ENCODE data around the gene NEURL1.
"Not testable (repeated sequence)": the region's sequence is repeated elsewhere in the genome, so short reads cannot be mapped to it uniquely, and the experiment has no call there.

The NEURL1 gene

DNA sequence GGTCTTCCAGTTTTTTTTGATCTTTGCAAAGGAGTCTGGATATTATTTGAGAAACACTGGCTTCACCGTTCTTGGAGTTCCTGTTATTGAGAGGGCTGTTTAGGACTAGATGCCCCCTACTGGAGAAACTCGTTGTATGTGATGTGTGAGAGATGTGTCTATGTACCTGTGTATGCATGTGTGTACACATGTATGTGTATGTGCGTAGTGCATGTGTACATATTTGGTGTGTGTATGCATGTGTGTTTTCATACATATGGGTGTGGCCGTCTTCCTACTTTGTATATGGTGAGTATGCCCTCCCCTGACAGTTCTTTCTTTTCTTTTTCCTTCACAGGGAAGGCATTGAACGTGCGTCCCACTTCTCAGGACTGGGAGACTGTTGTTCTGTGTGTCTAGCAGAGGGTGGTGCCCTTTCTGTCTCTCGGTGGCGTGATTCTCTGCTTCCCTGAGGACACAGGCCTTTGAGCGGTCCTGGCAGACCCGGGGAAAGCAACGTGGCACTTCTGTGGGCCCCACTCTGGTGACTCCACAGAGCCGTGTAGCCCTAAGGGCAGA is 11.5 kb upstream of the NEURL1 start:
- Histone ChIP-seq H3K27me3 (ENCODE audit: control insufficient read depth in 1 of 2, insufficient read depth in 2 of 2, low read length in 2 of 2) (no peaks in the 10 kb centered on the region), H3K4me3 (ENCODE audit: low read depth in 1 of 2, low read length in 2 of 2) (no peak overlapping the region), H3K9me3 (ENCODE audit: low read length) (no peaks in the 10 kb centered on the region), H3K27ac (ENCODE audit: low read depth, low read length) (no peak overlapping the region), H3K4me1 (ENCODE audit: insufficient read depth, low read length) (peaks cover 17% of the 10 kb centered on the region), H3K36me3 (ENCODE audit: insufficient read depth, low read length) (no peaks in the 10 kb centered on the region), H3K9ac (ENCODE audit: low read length) (no peak overlapping the region)

DNA sequence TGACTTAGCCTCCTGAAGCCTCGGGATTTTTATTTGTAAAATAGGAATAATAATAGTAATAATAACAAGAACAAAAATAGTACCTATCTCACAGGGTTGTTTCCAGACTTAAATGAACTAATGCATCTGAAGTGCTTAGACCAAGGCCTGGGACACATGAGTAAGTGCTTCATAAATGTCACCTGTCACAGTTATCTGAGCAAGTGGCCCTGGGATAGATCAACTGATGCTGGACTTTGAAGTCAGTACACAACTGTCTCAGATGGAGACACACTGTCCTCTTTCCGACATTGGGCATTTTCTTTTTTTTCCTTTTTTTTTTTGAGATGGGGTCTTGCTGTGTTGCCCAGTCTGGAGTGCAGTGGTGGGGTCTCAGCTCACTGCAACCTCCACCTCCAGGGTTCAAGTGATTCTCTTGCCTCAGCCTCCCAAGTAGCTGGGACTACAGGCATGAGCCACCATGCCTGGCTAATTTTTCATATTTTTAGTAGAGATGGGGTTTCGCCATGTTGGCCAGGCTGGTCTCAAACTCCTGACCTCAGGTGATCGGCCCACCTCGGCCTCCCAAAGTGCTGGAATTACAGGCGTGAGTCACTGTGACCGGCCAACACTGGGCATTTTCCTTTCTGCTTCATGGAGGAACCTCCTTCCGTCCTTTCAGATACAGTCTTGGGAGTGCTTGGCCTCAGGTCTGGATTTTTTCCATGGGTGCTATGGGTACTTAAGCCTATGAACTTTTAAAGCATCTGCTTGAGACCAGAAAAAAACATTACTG is 6.7 kb upstream of the NEURL1 start:
- not testable (repeated sequence) for H3K36me3 ChIP-seq (ENCODE audit: insufficient read depth, low read length); H3K27ac ChIP-seq (ENCODE audit: low read depth, low read length)

DNA sequence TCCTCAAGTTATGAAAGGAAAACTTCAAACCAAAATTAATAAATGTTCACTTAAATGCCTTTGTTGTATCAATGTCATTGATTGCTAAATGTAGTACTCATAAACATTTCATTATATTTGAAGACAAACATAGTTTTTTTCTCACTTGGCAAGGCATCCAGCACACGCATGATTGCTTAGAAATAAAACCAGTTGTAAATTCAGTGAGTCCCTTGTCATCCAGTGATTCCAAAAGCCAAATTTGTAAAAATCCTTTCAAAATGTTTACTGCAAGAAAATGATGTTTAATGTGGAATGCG is 6.1 kb upstream of the NEURL1 start:
- H3K4me1 ChIP-seq (ENCODE audit: insufficient read depth, low read length) = peaks cover 31% of the 10 kb centered on the region
- H3K27ac ChIP-seq (ENCODE audit: low read depth, low read length) = no peak overlapping the region
- no peaks in the 10 kb centered on the region for H3K27me3 ChIP-seq (ENCODE audit: control insufficient read depth in 1 of 2, insufficient read depth in 2 of 2, low read length in 2 of 2)
- no peaks in the 10 kb centered on the region for H3K36me3 ChIP-seq (ENCODE audit: insufficient read depth, low read length)
- no peaks in the 10 kb centered on the region for H3K9me3 ChIP-seq (ENCODE audit: low read length)
- no peak overlapping the region for H3K4me3 ChIP-seq (ENCODE audit: low read depth in 1 of 2, low read length in 2 of 2)
- H3K9ac ChIP-seq (ENCODE audit: low read length) = no peak overlapping the region

More for the DNA sequence above, 6.7 kb upstream of the NEURL1 start:
- not testable (repeated sequence) for H3K9ac ChIP-seq (ENCODE audit: low read length); H3K4me3 ChIP-seq (ENCODE audit: low read depth in 1 of 2, low read length in 2 of 2); H3K9me3 ChIP-seq (ENCODE audit: low read length); H3K27me3 ChIP-seq (ENCODE audit: control insufficient read depth in 1 of 2, insufficient read depth in 2 of 2, low read length in 2 of 2)
- peaks cover 26% of the 10 kb centered on the region for H3K4me1 ChIP-seq (ENCODE audit: insufficient read depth, low read length)

DNA sequence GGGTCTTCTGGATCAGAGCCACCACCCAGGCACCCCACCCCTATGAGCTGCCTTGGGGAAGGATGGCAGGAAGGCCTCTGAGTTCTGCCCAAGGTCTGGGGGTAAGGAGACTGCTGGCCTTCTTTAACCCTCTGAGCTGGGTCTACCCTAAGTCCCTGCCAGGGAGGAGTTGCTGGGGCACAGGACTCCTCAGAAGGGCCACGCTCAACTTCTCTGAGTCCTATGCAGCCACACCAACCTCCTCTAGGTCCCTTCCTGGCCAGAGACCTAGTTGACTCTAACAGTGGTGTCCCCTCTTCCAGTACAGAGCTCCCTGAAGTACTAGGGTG is 2.6 kb upstream of the NEURL1 start:
- no peak overlapping the region for H3K4me3 ChIP-seq (ENCODE audit: low read depth in 1 of 2, low read length in 2 of 2)
- no peaks in the 10 kb centered on the region for H3K9me3 ChIP-seq (ENCODE audit: low read length)
- no peaks in the 10 kb centered on the region for H3K36me3 ChIP-seq (ENCODE audit: insufficient read depth, low read length)
- no peak overlapping the region for H3K27ac ChIP-seq (ENCODE audit: low read depth, low read length)
- no peak overlapping the region for H3K9ac ChIP-seq (ENCODE audit: low read length)
- peaks cover 12 to 27% of the 10 kb centered on the region in 2 donors for H3K27me3 ChIP-seq (ENCODE audit: control insufficient read depth in 1 of 2, insufficient read depth in 2 of 2, low read length in 2 of 2)
- peaks cover 38% of the 10 kb centered on the region for H3K4me1 ChIP-seq (ENCODE audit: insufficient read depth, low read length)

DNA sequence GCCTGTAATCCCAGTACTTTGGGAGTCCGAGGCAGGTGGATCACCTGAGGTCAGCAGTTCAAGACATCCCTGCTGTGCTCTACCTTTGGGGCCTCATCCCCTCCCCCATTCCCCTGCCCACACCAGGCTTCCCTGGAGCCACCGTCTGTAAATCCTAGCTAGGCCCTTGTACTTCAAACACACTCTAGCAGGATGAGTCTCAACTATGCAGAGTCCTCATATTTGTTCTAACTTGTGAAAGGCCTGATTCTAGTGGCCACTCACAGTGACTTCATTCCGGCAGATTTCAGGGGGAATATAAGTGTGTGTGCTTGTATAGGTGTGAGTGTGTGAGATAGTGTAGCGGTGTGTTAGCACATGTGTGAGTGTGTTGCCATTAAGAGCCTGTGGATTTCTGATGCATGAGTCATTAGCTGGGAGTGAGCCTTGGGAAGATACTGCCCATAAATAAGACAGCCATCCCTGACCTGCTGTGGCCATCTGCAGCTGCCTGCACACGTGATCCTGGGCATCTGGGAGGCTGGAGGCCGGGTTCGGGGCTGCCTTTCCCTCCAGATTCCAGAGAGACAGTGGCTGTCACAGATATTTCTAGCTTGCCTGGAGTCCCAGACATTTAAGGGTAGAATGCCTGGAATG is 1.7 kb upstream of the NEURL1 start:
- Histone ChIP-seq H3K27me3 (ENCODE audit: control insufficient read depth in 1 of 2, insufficient read depth in 2 of 2, low read length in 2 of 2) (peaks cover 12 to 27% of the 10 kb centered on the region in 2 donors), H3K36me3 (ENCODE audit: insufficient read depth, low read length) (no peaks in the 10 kb centered on the region), H3K9me3 (ENCODE audit: low read length) (no peaks in the 10 kb centered on the region), H3K9ac (ENCODE audit: low read length) (no peak overlapping the region), H3K4me3 (ENCODE audit: low read depth in 1 of 2, low read length in 2 of 2) (no peak overlapping the region), H3K27ac (ENCODE audit: low read depth, low read length) (no peak overlapping the region), H3K4me1 (ENCODE audit: insufficient read depth, low read length) (peaks cover 29% of the 10 kb centered on the region)

DNA sequence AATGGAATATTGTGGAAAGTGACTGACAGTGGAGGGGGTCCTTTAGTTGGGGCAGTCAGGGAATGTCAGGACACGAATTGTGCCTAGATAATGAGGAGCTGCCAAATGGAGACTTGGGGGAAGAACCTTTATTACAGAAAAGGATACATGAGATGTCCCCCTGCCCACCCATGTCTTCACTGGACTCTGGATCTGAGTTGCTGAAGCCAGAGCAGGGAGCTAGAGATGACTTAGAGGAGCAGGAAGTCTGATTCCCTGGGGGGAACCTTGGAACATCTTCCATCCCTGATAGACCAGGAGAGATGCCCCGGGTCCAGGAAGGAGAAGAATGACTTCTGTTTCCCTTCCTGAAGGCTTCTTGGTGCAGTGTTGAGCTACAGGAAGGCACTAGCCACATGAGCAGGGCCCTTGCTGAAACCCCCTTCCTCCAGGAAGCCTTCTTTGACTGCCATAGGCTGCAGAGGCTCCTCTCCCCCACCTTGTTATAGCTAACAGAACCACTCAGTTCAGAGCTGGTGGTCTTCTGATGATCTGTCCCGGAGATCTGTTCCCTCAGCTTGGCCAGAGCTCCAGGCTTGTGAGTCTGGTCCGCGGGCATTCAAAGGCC is 747 bp upstream of the NEURL1 start:
- H3K9me3 ChIP-seq (ENCODE audit: low read length) = no peaks in the 10 kb centered on the region
- no peak overlapping the region for H3K27ac ChIP-seq (ENCODE audit: low read depth, low read length)
- H3K9ac ChIP-seq (ENCODE audit: low read length) = no peak overlapping the region
- H3K36me3 ChIP-seq (ENCODE audit: insufficient read depth, low read length) = no peaks in the 10 kb centered on the region
- peaks cover 12 to 27% of the 10 kb centered on the region in 2 donors for H3K27me3 ChIP-seq (ENCODE audit: control insufficient read depth in 1 of 2, insufficient read depth in 2 of 2, low read length in 2 of 2)
- H3K4me3 ChIP-seq (ENCODE audit: low read depth in 1 of 2, low read length in 2 of 2) = no peak overlapping the region
- peaks cover 24% of the 10 kb centered on the region for H3K4me1 ChIP-seq (ENCODE audit: insufficient read depth, low read length)

DNA sequence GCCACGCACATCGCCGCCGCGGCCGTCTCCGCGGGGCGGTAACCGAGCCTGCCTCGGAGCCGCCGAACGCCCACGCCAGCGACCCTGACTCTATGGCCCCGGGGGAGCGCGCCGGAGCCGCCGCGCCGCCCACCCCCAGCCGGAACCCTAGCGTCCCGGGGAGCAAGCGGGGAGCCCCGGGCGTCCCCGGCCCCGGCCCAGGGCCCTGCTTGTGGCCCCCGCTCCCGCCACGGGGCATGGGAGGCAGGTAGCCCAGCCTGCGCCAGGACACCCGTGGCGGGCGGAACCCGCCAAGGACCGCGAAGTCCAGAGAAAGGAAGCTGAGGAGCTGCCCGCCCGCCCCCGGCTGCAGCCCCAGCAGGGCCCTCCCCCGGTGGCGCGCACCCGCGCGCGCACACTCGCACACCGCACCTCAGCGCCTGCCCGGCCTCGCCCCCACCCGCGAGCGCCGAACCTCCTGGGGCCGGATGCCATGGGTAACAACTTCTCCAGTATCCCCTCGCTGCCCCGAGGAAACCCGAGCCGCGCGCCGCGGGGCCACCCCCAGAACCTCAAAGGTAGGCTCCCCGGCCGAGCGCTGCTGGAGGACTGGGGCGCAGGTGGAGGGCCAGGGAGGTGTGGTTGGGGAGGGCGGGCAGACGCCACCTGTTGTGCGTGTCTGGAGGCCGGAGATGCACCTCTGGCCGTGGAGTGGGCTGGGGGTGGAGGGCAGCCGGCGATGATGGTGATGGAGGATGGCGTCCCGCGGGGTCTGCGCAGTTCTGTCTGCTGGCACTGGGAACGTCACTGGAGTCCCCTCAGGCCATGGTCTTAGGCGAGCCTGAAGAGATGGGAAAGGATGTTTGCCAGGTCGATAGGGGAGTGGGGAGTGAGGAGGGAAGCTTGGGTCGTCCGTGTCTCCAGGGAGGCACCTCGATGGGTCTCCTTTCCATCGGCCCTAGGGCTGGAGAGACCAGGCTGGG is 692 bp downstream of the NEURL1 start:
- Histone ChIP-seq H3K9me3 (ENCODE audit: low read length) (no peaks in the 10 kb centered on the region), H3K4me1 (ENCODE audit: insufficient read depth, low read length) (peaks cover 24% of the 10 kb centered on the region), H3K27me3 (ENCODE audit: control insufficient read depth in 1 of 2, insufficient read depth in 2 of 2, low read length in 2 of 2) (peaks cover 12 to 27% of the 10 kb centered on the region in 2 donors), H3K9ac (ENCODE audit: low read length) (no peak overlapping the region), H3K4me3 (ENCODE audit: low read depth in 1 of 2, low read length in 2 of 2) (peak overlapping the region; percentile 18 to 65), H3K36me3 (ENCODE audit: insufficient read depth, low read length) (no peaks in the 10 kb centered on the region), H3K27ac (ENCODE audit: low read depth, low read length) (no peak overlapping the region)

DNA sequence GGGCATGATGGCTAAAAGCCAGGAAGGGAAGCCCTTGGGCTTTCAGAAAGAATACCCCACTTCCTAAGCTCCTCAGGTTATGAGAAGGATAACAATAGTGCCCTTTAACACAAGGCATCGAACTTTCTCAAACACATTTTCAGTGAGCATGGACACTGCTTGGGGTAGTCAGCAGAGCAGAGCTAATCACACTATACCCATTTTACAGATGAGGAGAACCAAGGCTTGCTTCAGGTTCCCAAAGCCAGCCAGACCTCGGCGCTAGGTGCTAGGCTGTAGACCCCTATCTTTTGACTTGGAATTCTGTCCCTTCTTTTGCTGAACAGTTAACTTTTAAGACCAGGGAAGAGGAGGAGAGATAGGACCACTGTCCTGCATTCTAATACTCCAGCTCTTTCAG is 1.8 kb downstream of the NEURL1 start:
- peaks cover 12 to 32% of the 10 kb centered on the region in 2 donors for H3K27me3 ChIP-seq (ENCODE audit: control insufficient read depth in 1 of 2, insufficient read depth in 2 of 2, low read length in 2 of 2)
- no peaks in the 10 kb centered on the region for H3K9me3 ChIP-seq (ENCODE audit: low read length)
- no peaks in the 10 kb centered on the region for H3K36me3 ChIP-seq (ENCODE audit: insufficient read depth, low read length)
- H3K4me1 ChIP-seq (ENCODE audit: insufficient read depth, low read length) = peaks cover 24% of the 10 kb centered on the region
- H3K9ac ChIP-seq (ENCODE audit: low read length) = no peak overlapping the region
- H3K4me3 ChIP-seq (ENCODE audit: low read depth in 1 of 2, low read length in 2 of 2) = no peak overlapping the region
- no peak overlapping the region for H3K27ac ChIP-seq (ENCODE audit: low read depth, low read length)

DNA sequence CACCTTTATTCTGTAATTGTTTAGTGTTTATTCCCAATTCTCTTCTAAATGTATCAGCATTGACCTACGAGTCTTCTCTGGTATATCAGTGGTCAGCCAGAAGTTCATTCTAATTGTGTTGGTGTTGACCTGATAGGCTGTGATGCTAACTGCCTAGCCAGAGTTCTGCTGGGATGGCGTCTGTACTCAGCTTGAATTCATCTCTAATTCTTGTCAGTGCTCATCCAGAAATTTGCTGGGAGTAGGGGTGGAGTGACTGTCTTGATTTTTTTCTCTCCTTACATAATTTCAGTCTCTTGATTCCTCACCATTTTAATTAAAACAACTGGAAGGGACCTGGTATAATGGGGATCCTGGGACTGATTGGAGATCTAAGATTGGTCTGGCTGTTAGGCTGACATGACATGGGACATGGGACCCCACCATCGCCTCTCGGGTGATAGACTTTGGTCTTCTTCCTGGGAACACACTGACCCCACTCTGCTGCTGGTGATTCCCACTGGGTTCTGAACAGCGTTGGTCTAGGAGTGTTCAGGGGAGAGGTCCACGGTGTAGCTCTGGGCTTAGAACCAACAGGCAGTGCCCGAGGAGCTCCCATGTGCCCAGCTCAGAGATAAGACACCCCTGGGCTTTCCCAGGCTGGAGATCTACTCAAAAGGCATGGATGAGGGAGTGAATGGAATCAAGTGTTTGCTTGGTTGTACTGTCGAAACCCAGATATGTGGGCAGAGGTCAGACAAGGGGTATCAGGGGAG is 3.8 kb downstream of the NEURL1 start:
- no peaks in the 10 kb centered on the region for H3K9me3 ChIP-seq (ENCODE audit: low read length)
- no peaks in the 10 kb centered on the region for H3K36me3 ChIP-seq (ENCODE audit: insufficient read depth, low read length)
- H3K27me3 ChIP-seq (ENCODE audit: control insufficient read depth in 1 of 2, insufficient read depth in 2 of 2, low read length in 2 of 2) = peaks cover 12 to 32% of the 10 kb centered on the region in 2 donors
- H3K4me3 ChIP-seq (ENCODE audit: low read depth in 1 of 2, low read length in 2 of 2) = no peak overlapping the region
- H3K27ac ChIP-seq (ENCODE audit: low read depth, low read length) = no peak overlapping the region
- H3K4me1 ChIP-seq (ENCODE audit: insufficient read depth, low read length) = peaks cover 13% of the 10 kb centered on the region
- H3K9ac ChIP-seq (ENCODE audit: low read length) = no peak overlapping the region

DNA sequence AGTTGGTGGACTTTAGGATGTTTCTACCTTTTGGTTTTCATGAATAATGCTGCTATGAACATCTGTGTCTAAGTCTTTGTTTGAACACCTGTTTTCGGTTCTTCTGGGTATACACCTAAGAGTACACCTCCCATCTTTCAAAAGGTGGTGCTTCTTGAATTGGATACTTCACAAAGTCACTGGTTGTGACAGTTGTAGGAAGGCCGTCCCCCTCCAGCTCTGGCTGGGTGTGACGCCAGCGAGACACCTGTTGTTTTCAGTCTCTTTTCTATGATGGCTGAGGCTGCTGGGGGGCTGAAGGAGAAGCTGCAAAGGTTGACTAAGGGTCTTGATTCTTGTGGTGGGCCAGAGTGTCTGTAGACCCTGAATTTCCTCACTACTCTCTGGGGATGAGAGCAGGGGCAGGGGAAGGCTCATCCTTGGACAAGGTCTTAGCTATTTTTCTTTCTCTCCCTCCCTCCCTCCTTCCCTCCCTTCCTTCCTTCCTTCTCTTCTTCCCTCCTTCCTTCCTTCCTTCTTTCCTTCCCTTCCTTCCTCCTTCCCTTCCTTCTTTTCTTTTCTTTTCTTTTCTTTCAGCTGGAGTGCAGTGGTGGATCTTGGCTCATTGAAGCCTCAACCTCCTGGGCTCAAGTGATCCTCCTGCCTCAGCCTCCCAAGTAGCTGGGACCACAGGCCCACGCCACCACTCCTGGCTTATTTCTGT is 5.6 kb downstream of the NEURL1 start:
- Histone ChIP-seq H3K27me3 (ENCODE audit: control insufficient read depth in 1 of 2, insufficient read depth in 2 of 2, low read length in 2 of 2) (peaks cover 12 to 21% of the 10 kb centered on the region in 2 donors), H3K4me1 (ENCODE audit: insufficient read depth, low read length) (peaks cover 3% of the 10 kb centered on the region), H3K36me3 (ENCODE audit: insufficient read depth, low read length) (no peaks in the 10 kb centered on the region), H3K27ac (ENCODE audit: low read depth, low read length) (no peak overlapping the region), H3K9ac (ENCODE audit: low read length) (no peak overlapping the region), H3K4me3 (ENCODE audit: low read depth in 1 of 2, low read length in 2 of 2) (no peak overlapping the region), H3K9me3 (ENCODE audit: low read length) (no peaks in the 10 kb centered on the region)

Measured in muscle layer of colon (tissue), 2 donors.